HG02678 (cell line): Measurements from ENCODE around the gene ACACB.

Experiments used
- ATAC-seq: cut with Tn5 transposase; IDR thresholded peaks from one replicate; pipeline ENCODE4 v1.9.1; 2021; ENCODE audit warnings: mild to moderate bottlenecking, moderate library complexity; ENCODE audit not compliant: unreplicated experiment

The ACACB gene

GRCh38 chr12:109247831-109248654, 131.7 kb downstream of the ACACB start:
- ATAC-seq, result no peak

GRCh38 chr12:109250523-109250922, 134.1 kb downstream of the ACACB start:
- no peak for ATAC-seq

GRCh38 chr12:109252799-109253198, 136.4 kb downstream of the ACACB start:
- ATAC-seq, result no peak

- ATAC-seq, result no peak
These were observed 137.6 kb downstream of the ACACB start for GRCh38 chr12:109253913-109254544.

GRCh38 chr12:109255377-109255776, 139.0 kb downstream of the ACACB start:
- ATAC-seq, result no peak

GRCh38 chr12:109256011-109256410, 139.6 kb downstream of the ACACB start:
- ATAC-seq, result no peak

- no peak for ATAC-seq
These were observed 141.8 kb downstream of the ACACB start for GRCh38 chr12:109258201-109258600.

GRCh38 chr12:109258607-109259544, 142.5 kb downstream of the ACACB start:
- no peak for ATAC-seq

GRCh38 chr12:109259545-109259895, 143.1 kb downstream of the ACACB start:
- no peak for ATAC-seq

GRCh38 chr12:109261087-109261486, 144.7 kb downstream of the ACACB start:
- no peak for ATAC-seq

- no peak for ATAC-seq
These were observed 145.6 kb downstream of the ACACB start for GRCh38 chr12:109261939-109262338.

GRCh38 chr12:109263439-109263838, 147.1 kb downstream of the ACACB start:
- ATAC-seq, result no peak

- no peak for ATAC-seq
These were observed 147.9 kb downstream of the ACACB start for GRCh38 chr12:109264095-109264942.

GRCh38 chr12:109264943-109265650, 148.7 kb downstream of the ACACB start:
- ATAC-seq, result no peak

GRCh38 chr12:109266106-109266879, 149.9 kb downstream of the ACACB start:
- ATAC-seq, result no peak

- ATAC-seq, result no peak
These were observed 151.0 kb downstream of the ACACB start for GRCh38 chr12:109267361-109267760.

GRCh38 chr12:109268896-109269295, 152.5 kb downstream of the ACACB start:
- ATAC-seq, result no peak

GRCh38 chr12:109269428-109269827, 153.0 kb downstream of the ACACB start:
- no peak for ATAC-seq

GRCh38 chr12:109270494-109270893, 154.1 kb downstream of the ACACB start:
- no peak for ATAC-seq
